DOHH2 (cell line): ENCODE measurements around the gene LRRN3.

Experiments used
- CTCF ChIP-seq: fragments of 200-600 bp; sonication (generic); IDR thresholded peaks from one replicate; pipeline ENCODE4 v1.5.1; 2014; ENCODE audit warnings: antibody characterized with exemption, mild to moderate bottlenecking, low read depth, low read length; ENCODE audit not compliant: poor library complexity, severe bottlenecking
- EZH2phosphoT487 ChIP-seq: fragments of 200-600 bp; sonication (generic); IDR thresholded peaks from 2 replicates; pipeline ENCODE4 v1.6.1; 2017; ENCODE audit warnings: borderline replicate concordance, mild to moderate bottlenecking, antibody characterized with exemption, low read length, moderate library complexity, mixed read lengths

DNA sequence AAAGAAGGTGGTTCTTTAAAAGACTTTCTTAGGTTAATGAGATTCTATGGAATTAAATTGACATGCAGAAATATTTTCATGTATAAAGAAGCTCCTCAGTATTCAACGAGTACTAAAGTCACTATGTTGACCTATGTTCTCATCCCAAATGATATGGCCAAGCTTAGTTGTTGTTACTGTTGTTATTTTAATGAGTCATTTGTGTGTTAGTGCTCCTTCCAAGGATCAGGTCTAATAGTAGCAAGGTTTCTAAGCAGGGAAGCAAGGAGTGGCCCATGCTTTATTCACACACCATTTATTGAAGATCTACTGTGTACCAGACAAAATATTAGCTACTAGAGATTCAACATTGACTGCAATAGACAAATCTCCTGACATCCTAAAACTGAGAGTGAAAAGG lies 41.9 kb downstream of the LRRN3 start:
- TF ChIP-seq CTCF (no peak), EZH2phosphoT487 (no peak)
